Measurements from ENCODE around the gene SRPRA.

- TF ChIP-seq CTCF (conservative IDR thresholded peaks at IDR 0.05; ENCODE audit: low read length), result no peak
- no peak for TF ChIP-seq EZH2phosphoT487 (IDR thresholded peaks at IDR 0.05; ENCODE audit: borderline replicate concordance)
Measured at GRCh38 chr11:126317756-126318573, 49.3 kb upstream of the SRPRA start.

All from Loucy (cell line).